NAMALWA (cell line): ENCODE measurements around the gene ZNF512B.

Source experiments
- DNase-seq: peaks from one replicate; pipeline ENCODE4 v3.0.0-alpha.2; 2015; ENCODE audit warnings: low spot score

The ZNF512B gene

GRCh38 chr20:63947638-63948456 lies 21.9 kb downstream of the ZNF512B start:
- DNase-seq: no peak

GRCh38 chr20:63946986-63947637 lies 22.6 kb downstream of the ZNF512B start:
- no peak for DNase-seq

DNA sequence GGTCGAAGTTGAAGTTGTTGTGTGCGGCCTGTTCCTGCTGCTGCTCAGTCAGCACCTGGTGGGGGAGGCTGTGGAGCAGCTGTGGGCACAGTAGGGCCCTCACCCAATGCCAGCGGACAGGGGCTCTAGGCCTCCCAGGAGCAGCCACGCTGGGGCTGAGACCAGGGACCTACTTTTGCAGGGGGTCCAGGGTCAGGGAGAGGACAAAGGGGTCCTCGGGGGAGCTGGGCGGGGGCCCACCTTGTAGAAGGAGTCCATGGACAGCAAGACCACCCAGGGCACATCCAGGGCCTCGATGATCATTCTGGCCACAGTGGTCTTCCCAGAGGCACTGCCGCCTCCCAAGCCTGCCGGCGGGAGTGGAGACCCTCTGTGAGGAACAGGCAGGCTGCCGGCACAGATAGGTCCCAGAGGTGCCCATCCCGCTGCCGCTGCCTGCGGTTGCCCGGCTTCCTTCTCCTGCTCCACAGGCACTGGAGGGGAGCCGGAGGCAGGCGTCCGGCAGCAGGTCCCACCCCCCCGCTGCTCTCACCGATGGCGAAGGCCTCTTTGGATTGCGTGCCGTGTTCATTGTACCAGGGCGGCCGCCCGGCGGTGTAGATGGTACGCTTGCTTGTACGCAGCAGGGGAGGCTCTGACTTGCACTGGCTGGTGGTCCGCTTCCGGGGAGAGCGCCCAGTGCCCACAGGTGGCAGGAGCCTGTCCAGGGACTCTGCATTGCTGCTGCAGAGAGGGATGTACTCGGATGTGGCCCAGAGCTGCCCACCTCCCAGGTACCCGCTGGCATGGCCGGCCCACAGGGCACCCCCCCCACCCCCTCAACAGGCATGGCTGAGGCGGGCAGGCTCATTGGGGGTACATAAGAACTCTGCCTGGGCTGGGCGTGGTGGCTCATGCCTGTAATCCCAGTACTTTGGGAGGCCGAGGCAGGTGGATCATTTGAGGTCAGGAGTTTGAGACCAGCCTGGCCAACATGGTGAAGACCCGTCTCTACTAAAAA lies 23.5 kb downstream of the ZNF512B start:
- DNase-seq: no peak

GRCh38 chr20:63945031-63945658 lies 24.6 kb downstream of the ZNF512B start:
- DNase-seq: no peak

- DNase-seq: no peak
Measured at GRCh38 chr20:63944078-63944941, 25.4 kb downstream of the ZNF512B start.

DNA sequence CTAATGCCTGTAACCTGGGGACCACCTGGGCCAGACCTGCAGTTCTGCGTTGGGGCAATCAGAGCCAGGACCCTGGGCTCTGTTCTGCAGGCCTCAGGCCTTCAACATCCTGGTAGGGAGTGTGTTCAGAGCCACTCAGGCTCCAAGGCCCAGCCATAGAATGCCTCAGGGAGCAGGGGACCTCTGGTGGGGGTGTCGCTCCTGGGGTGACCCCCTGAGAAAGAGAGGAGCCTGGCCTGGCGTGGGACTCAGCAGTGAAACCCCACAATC lies 26.0 kb downstream of the ZNF512B start:
- no peak for DNase-seq

- DNase-seq: no peak
Measured at GRCh38 chr20:63942969-63943807, 26.5 kb downstream of the ZNF512B start.

DNA sequence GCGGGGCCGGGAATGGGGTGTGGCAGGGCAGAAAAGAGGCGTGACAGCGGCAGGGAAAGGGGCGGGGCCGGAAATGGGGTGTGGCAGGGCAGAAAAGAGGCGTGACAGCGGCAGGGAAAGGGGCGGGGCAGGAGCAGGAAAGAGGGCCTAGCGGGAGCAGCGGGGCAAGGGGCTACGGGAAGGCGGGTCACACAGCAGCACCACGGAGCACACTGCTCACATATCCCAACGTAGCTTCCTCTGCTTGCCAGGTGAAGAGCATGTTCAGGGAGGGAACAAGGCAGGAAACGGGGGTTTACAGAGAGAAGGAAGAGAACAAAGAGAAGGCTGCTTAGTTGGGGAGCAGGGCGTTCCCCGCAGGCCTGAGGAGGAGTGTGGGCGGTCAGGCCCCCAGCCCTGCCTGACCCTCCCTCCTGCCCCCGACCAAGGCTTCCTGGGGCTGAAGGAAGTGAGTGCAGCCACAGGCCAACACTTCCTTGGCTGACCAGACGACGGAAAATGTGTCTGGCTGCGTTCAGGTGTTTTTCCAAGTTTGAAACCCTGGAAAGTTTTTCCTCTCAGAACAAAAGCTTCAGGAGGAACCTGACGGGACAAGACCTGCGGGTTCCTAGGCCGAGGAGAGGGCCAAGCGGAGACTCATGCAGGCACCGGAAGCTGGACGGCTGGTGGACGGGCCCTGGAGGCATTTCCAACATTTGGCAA lies 27.3 kb downstream of the ZNF512B start:
- DNase-seq: peak; percentile 77

DNA sequence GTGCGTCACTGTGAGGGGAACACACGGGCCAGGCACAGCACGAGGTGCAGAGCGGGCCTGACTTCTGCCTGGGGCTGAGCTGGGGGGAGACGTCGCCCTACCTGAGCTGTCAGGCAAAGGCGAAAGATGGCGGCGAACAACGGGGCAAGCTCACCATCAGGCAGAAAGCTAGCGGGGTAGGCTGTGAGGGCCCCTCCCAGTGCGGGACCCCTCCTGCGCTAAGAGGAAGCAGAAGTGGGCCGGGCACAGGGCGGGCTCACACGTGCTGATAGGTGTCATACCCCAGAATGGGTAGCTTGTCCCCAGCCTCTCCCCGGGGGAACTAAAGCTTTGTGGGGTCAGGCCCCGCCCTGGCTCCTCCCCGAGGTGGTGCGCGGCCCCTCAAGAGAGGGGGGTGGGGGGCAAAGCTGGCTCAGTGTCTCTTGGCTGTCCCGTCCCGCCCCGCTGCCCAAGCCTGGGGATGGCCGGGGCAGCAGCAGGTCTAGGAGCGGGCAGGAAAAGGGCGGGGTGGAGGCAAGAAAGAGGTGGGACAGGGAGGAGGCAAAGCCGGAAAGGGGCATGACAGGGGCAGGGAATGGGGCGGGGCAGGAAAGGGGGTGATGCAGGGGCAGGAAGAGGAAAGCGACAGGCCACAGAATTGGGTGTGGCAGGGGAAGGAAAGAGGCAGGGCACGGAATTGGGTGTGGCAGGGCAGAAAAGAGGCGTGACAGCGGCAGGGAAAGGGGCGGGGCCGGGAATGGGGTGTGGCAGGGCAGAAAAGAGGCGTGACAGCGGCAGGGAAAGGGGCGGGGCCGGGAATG lies 28.2 kb downstream of the ZNF512B start:
- peak; percentile 47 for DNase-seq

- DNase-seq: no peak
Measured at GRCh38 chr20:63940472-63941266, 29.1 kb downstream of the ZNF512B start.

DNA sequence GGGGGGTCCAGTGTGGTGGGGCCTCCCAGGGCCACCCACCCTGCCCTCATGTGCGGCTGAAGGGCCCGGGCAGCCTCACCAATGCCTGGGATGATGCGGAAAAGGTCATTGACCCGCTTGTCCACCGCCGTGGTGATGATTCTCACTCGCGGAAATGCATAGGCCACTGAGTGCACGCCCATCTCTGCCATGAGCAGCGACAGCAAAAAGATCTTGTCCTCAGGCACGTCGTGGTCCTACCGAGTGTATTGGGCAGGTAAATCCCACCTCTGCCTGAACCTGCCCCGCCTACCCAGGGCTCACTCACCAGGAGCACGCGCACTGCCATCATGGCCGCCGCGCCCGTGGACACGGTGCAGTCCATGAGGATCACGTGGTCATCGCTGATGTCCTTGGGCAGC lies 29.7 kb downstream of the ZNF512B start:
- DNase-seq: no peak

GRCh38 chr20:63939061-63939935 lies 30.4 kb downstream of the ZNF512B start:
- DNase-seq: no peak

DNA sequence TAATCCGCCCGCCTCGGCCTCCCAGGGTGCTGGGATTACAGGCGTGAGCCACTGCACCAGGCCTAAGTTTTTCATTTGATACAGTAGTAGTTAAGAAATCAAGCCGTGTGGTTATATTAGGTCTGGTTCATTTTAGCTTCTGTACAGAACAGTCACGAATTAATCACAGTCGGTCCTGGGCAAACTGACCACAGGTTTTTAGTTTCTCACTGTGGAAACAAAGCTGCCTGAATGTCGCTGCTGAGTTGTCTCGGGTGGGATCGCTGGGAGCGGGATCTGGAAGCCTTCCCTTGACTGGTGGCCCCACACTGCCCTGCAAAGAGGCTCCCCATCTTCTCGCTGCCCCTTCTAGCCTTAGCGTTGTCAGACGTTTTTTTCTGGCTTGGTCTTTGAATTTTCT lies 32.1 kb downstream of the ZNF512B start:
- no peak for DNase-seq

DNA sequence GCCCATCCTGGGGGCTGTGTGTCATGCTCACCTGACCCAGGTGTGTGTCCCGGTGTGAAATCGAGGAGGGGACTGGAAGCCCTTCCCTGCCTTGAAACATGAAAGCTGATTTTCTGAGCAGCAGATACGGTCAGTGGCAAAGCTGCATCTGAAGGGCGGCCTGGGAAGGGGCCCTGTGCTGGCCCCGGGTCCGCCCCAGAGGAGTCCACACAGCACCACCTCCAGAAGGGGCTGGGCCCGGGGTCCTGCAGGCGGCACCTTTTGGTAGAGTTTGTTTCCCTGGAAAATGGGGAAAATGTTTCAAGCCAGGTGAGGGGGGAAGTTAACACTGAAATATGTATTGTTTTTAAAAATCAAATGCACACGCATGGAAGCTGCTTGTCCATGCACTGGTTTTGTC lies 34.3 kb downstream of the ZNF512B start:
- no peak for DNase-seq

DNA sequence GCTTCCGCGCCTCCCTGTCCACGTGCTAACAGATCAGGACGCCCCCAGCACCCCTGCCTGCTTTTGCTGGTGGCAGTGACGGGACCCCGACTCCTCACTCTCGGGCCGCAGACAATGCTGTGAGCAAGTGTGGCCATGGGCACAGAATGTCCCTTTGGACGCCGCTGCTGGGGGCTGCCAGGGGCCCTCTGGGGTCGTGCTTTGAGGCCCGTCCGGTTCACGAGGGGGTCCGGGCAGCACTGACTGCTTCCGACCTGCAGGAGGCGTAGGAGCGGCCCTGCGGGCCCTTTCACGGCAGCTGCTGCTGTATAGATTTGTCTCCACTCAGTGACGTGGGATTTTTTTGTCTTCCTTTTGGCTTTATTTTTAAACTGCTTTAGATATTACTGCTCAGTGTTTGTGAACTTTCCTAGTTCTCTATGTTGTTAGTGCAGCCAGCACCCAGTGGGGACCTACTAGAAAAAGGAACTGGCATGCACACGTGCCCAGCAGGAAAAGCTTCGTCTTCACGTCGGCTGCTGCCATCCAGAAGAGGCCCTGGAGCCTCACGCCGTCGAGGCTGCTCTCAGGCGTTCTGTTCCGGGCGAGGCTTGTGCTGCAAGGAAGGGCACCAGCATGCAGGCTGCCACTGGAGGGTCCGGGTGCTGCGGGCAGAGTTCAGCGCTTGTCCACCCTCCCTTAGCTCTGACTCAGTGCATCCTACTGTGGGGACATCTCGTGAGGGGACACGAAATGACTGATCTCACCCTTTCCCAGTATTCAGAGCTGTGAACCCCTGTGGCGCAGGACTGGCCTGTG lies 35.3 kb downstream of the ZNF512B start:
- no peak for DNase-seq

DNA sequence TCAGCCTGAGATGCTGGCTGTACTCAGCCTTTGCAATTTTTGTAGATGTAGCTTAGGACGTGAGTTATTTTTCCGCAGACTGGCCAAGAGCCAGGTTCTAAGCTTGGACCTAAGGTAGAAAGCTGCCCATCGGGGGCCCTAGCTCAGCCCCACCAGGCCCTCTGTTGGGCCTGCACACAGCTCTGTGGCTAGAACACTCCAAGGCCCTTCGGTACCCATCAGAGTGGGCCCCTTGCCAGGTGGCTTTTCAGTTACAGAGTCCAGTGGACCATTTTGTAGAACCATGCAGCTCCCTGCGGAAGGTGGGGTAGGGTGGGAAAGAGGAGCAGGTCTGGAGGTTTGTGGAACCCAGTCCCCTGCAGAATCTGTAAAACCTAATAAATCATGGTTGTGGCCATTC lies 36.1 kb downstream of the ZNF512B start:
- DNase-seq: no peak
